HL-60 (cell line): ENCODE measurements around the gene ARSK.

Experiments used
- DNase-seq, 2 experiments: peaks; one replicate each; pipeline ENCODE4 v3.0.0-alpha.2; 2010 to 2020; ENCODE audit warnings: low read depth in 1 of 2, low spot score in 1 of 2
- H3K27ac ChIP-seq: fragments of 250-450 bp; sonication (Bioruptor Pico); replicated peaks from 2 replicates; pipeline ENCODE4 v1.5.1; 2020; ENCODE audit warnings: mild to moderate bottlenecking, moderate library complexity
- H3K27me3 ChIP-seq: fragments of 250-450 bp; sonication (Bioruptor Pico); 2 replicates; pipeline ENCODE4 v1.5.1; 2021; ENCODE audit warnings: mild to moderate bottlenecking, moderate library complexity; ENCODE audit not compliant: insufficient read depth, poor library complexity, severe bottlenecking
- H3K4me3 ChIP-seq: replicated peaks from 2 replicates; pipeline ENCODE4 v1.5.1; 2011; ENCODE audit warnings: mild to moderate bottlenecking, control low read depth, low read length; ENCODE audit not compliant: insufficient read depth
- GABPA ChIP-seq: IDR thresholded peaks from 2 replicates; pipeline ENCODE4 v1.6.1; 2012; ENCODE audit warnings: low read depth
- POLR2AphosphoS5 ChIP-seq: IDR thresholded peaks from 2 replicates; pipeline ENCODE4 v1.6.1; 2012; ENCODE audit warnings: low read depth
- SPI1 ChIP-seq: IDR thresholded peaks from 2 replicates; pipeline ENCODE4 v1.6.1; 2012; ENCODE audit warnings: low read depth, mild to moderate bottlenecking, borderline replicate concordance
- TF ChIP-seq, protein P1 (sequence below): IDR thresholded peaks from 2 replicates; pipeline ENCODE4 v1.6.1; 2012; ENCODE audit warnings: low read depth; ENCODE audit not compliant: insufficient replicate concordance
- TF ChIP-seq, protein P2 (sequence below): IDR thresholded peaks from one replicate; pipeline ENCODE4 v1.5.1; 2011; ENCODE audit warnings: low read length, control low read depth, inconsistent platforms; ENCODE audit not compliant: insufficient read depth

Gene ARSK

DNA sequence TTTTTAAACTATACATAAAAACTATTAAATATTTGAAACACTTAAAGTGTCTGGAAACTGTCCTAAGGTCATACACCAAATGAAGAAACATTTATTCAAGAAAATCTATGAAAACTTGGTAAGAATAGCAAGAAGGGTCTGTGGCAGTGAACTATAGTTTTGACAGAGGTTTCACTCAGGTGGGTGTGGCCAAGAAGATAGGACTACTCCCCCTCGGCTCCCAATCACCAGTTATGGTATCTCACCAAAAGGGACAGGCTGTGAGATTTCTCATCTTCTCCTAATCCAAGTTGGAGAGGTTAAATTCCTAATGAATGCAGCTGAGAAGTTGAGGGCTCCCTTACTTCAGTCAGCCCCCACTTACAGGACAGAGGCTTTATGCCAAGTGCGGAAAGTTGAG, 2.9 kb downstream of the ARSK start:
- TF ChIP-seq GABPA (no peak), SPI1 (no peak)
- TF ChIP-seq, protein P1, sequence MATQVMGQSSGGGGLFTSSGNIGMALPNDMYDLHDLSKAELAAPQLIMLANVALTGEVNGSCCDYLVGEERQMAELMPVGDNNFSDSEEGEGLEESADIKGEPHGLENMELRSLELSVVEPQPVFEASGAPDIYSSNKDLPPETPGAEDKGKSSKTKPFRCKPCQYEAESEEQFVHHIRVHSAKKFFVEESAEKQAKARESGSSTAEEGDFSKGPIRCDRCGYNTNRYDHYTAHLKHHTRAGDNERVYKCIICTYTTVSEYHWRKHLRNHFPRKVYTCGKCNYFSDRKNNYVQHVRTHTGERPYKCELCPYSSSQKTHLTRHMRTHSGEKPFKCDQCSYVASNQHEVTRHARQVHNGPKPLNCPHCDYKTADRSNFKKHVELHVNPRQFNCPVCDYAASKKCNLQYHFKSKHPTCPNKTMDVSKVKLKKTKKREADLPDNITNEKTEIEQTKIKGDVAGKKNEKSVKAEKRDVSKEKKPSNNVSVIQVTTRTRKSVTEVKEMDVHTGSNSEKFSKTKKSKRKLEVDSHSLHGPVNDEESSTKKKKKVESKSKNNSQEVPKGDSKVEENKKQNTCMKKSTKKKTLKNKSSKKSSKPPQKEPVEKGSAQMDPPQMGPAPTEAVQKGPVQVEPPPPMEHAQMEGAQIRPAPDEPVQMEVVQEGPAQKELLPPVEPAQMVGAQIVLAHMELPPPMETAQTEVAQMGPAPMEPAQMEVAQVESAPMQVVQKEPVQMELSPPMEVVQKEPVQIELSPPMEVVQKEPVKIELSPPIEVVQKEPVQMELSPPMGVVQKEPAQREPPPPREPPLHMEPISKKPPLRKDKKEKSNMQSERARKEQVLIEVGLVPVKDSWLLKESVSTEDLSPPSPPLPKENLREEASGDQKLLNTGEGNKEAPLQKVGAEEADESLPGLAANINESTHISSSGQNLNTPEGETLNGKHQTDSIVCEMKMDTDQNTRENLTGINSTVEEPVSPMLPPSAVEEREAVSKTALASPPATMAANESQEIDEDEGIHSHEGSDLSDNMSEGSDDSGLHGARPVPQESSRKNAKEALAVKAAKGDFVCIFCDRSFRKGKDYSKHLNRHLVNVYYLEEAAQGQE: no peak
- TF ChIP-seq, protein P2, sequence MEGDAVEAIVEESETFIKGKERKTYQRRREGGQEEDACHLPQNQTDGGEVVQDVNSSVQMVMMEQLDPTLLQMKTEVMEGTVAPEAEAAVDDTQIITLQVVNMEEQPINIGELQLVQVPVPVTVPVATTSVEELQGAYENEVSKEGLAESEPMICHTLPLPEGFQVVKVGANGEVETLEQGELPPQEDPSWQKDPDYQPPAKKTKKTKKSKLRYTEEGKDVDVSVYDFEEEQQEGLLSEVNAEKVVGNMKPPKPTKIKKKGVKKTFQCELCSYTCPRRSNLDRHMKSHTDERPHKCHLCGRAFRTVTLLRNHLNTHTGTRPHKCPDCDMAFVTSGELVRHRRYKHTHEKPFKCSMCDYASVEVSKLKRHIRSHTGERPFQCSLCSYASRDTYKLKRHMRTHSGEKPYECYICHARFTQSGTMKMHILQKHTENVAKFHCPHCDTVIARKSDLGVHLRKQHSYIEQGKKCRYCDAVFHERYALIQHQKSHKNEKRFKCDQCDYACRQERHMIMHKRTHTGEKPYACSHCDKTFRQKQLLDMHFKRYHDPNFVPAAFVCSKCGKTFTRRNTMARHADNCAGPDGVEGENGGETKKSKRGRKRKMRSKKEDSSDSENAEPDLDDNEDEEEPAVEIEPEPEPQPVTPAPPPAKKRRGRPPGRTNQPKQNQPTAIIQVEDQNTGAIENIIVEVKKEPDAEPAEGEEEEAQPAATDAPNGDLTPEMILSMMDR: no peak
- no peak for DNase-seq
- H3K27ac ChIP-seq: no peak overlapping the region
- H3K27me3 ChIP-seq: no peaks in the 10 kb centered on the region
- H3K4me3 ChIP-seq: no peak overlapping the region

DNA sequence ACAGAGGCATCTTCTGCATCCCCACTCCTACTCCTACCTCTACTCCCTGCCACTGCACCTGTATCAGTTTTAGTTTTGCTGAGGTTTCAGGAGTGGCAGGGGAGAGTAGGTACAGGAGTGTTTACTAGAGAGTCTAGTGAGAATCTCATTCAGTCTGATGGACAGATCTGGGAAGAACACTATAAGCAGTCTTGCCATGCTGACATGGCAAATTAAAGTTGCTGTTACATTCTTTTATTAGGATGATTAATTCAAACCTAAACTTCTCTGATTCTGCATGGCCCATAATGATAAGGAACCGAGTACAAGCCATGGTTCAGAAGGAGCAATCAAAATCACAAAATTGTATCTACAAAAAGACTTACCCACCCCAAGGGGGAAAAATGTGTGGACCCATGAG, 7.4 kb downstream of the ARSK start:
- Histone ChIP-seq H3K4me3 (no peak overlapping the region), H3K27ac (no peak overlapping the region), H3K27me3 (no peaks in the 10 kb centered on the region)
- TF ChIP-seq GABPA: no peak
- TF ChIP-seq, protein P1: no peak
- TF ChIP-seq, protein P2: no peak
- TF ChIP-seq SPI1: no peak
- TF ChIP-seq POLR2AphosphoS5: no peak
- no peak for DNase-seq

DNA sequence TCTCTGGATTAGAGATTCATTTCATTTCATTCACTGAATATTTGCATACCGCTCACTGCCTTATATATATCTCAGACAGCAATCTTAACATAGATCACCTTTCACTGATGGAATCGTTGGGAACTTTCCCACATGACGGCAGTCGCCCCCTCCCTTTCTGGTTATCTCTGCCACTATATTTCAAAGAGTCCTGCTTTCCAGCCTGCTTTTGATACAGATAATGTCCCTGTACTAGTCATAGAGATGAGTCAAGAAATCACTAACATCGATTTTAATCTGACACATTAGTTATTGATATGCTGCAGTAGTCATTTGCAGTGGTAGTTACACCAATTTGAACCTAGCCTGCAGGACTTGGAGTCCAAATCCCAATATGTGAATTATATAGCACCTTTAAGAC, 8.5 kb downstream of the ARSK start:
- no peak for DNase-seq
- Histone ChIP-seq H3K27me3 (no peaks in the 10 kb centered on the region), H3K27ac (no peak overlapping the region), H3K4me3 (no peak overlapping the region)
- TF ChIP-seq POLR2AphosphoS5: no peak
- TF ChIP-seq SPI1: no peak
- TF ChIP-seq, protein P1: no peak
- no peak for TF ChIP-seq GABPA
- TF ChIP-seq, protein P2: no peak
